Chondrocyte (in vitro differentiated cells): Measurements from ENCODE around the gene IL16. TPM values are rescaled to one million over a fixed set of nuclear protein-coding genes. Genes with fewer than 3 reads are reported as not detected.

Source experiments
- DNase-seq: peaks from one replicate; pipeline ENCODE4 v3.0.0; 2021; ENCODE audit warnings: mixed read lengths, low spot score
- H3K27ac Mint-ChIP-seq: one replicate; pipeline ENCODE4 v1.8.0; 2021; ENCODE audit warnings: mild to moderate bottlenecking, moderate library complexity, mixed read lengths; ENCODE audit not compliant: unreplicated experiment
- H3K27me3 Mint-ChIP-seq: 2 replicates; pipeline ENCODE4 v1.8.0; 2021; ENCODE audit warnings: low read depth, mixed read lengths
- H3K36me3 Mint-ChIP-seq: 2 replicates; pipeline ENCODE4 v1.8.0; 2021; ENCODE audit warnings: low read depth, mixed read lengths
- H3K4me1 Mint-ChIP-seq: 2 replicates; pipeline ENCODE4 v1.8.0; 2021; ENCODE audit warnings: low read depth, mild to moderate bottlenecking, mixed read lengths
- H3K4me3 Mint-ChIP-seq: one replicate; pipeline ENCODE4 v1.8.0; 2021; ENCODE audit warnings: mild to moderate bottlenecking, moderate library complexity, mixed read lengths; ENCODE audit not compliant: unreplicated experiment
- H3K9me3 Mint-ChIP-seq: 2 replicates; pipeline ENCODE4 v1.8.0; 2021; ENCODE audit warnings: low read depth, mixed read lengths
- CTCF ChIP-seq: fragments of 200-600 bp; sonication (generic); IDR thresholded peaks from 2 replicates; pipeline ENCODE4 v1.5.0; 2021; ENCODE audit warnings: antibody characterized with exemption, mild to moderate bottlenecking, moderate library complexity
- total RNA-seq: library from RNA; stranded (reverse); gene quantifications from 3 replicates; pipeline ENCODE4 v1.2.1, GENCODE V29; 2021

The IL16 gene
- total RNA-seq, 1 donor from 2014 or later = 2.0 TPM

GRCh38 chr15:81216422-81216821 is 19.7 kb downstream of the IL16 start:
- no peak for TF ChIP-seq CTCF
- H3K9me3 Mint-ChIP-seq = peaks cover 27% of the 10 kb centered on the region

DNA sequence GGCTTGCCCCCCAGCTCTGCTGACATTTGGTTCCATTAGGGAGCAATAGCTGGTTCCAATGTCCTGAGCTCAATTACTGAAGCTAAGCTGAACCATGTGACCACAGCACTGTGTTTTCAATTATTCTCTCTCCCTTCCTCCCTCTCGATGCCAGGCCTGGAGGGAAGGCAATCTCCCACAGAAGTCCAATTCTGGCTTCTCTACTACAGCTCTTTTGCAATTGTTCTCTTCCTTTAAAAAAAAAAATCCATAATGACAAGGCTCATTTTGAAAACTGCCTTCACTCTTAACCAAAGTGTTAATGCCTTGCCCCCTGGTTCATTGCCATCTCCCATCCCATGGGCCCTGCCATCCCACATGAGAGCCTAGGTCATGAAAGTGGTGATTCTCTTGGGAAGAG is 24.8 kb downstream of the IL16 start:
- TF ChIP-seq CTCF = no peak
- Mint-ChIP-seq H3K4me1 (no peaks in the 10 kb centered on the region), H3K27me3 (peaks cover 10% of the 10 kb centered on the region)

More at GRCh38 chr15:81216422-81216821, 19.7 kb downstream of the IL16 start:
- H3K27ac Mint-ChIP-seq = no peak overlapping the region
- H3K36me3 Mint-ChIP-seq = peaks cover 4% of the 10 kb centered on the region
- H3K4me1 Mint-ChIP-seq = no peaks in the 10 kb centered on the region
- peaks cover 4% of the 10 kb centered on the region for H3K27me3 Mint-ChIP-seq
- no peak for DNase-seq
- no peak overlapping the region for H3K4me3 Mint-ChIP-seq

GRCh38 chr15:81222007-81222406 is 25.3 kb downstream of the IL16 start:
- TF ChIP-seq CTCF = no peak
- Mint-ChIP-seq H3K9me3 (no peaks in the 10 kb centered on the region), H3K36me3 (no peaks in the 10 kb centered on the region), H3K4me1 (no peaks in the 10 kb centered on the region), H3K27me3 (peaks cover 9% of the 10 kb centered on the region), H3K4me3 (no peak overlapping the region), H3K27ac (no peak overlapping the region)
- DNase-seq = no peak

More for the DNA sequence above, 24.8 kb downstream of the IL16 start:
- Mint-ChIP-seq H3K27ac (no peak overlapping the region), H3K9me3 (no peaks in the 10 kb centered on the region), H3K36me3 (no peaks in the 10 kb centered on the region), H3K4me3 (no peak overlapping the region)
- no peak for DNase-seq

DNA sequence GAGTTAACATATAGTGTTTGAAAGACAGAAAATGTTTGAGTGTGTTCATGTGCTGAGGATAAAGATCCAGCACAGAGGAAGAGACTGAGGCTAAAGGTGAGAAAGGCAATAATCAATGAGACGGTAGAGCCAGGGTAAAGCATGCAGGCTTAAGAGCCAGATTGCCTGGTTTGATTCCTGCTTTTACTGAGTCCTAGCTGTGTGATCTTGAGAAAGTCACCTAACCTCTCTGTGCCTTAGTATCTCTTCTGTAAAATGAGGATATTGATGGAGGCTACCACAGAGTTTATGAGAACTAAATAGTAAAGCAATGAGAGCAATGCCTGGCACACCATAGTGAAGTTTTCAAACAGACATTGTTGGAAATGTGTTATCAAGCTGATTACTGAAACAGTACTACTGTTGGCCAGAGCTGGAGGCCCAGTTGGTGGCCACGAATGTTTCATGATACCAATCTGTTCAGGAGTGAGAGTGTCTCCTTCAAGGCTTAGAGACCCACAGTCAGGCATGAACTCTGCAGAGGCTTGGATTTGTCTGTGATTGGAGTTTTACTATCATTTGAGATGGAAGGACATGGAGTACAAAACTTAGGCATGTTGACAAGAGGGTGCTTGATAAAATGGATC is 26.8 kb downstream of the IL16 start:
- no peak for DNase-seq
- Mint-ChIP-seq H3K9me3 (no peaks in the 10 kb centered on the region), H3K36me3 (no peaks in the 10 kb centered on the region), H3K4me1 (no peaks in the 10 kb centered on the region), H3K27me3 (peaks cover 17% of the 10 kb centered on the region), H3K4me3 (no peak overlapping the region), H3K27ac (no peak overlapping the region)
- TF ChIP-seq CTCF = no peak

DNA sequence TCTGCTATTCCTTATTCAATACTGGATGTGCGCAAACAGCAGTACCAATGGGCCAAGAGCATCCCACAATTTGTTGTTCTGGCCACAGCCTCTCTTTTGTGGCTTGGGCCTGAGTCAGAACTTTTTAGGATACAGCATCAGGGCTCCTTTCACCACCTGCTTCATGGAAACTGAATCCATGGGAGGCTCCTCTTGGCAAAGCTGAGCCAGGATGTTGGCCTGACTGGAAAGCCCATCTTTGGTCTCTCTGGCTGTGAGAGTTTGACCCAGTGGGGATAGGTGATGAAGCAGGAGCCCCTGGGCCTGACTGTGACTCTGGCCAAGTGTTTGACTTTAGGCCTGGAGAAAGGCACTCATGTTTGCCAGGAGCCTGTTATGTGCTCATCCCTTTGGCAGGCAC is 27.6 kb downstream of the IL16 start:
- H3K4me1 Mint-ChIP-seq = no peaks in the 10 kb centered on the region
- peaks cover 17% of the 10 kb centered on the region for H3K27me3 Mint-ChIP-seq
- no peak for DNase-seq
- H3K9me3 Mint-ChIP-seq = no peaks in the 10 kb centered on the region
- H3K4me3 Mint-ChIP-seq = no peak overlapping the region
- no peak overlapping the region for H3K27ac Mint-ChIP-seq
- no peak for TF ChIP-seq CTCF
- H3K36me3 Mint-ChIP-seq = no peaks in the 10 kb centered on the region
